Esophagus mucosa (tissue), 1 donor: ENCODE measurements around the gene CD82. TPM values are rescaled to one million over a fixed set of nuclear protein-coding genes. Genes with fewer than 3 reads are reported as not detected.

Experiments used
- ATAC-seq: fragments of 200-7000 bp; cut with Tn5 transposase; one replicate; pipeline ENCODE4 v1.9.1; 2020
- total RNA-seq: library from RNA; stranded (reverse); gene quantifications from one replicate; pipeline ENCODE4 v1.2.4, GENCODE V29; 2023
- donor health status: DM: yes; HTN: yes; CAD: no.

CD82 gene
- total RNA-seq, 1 donor from 2014 or later: 292 TPM

DNA sequence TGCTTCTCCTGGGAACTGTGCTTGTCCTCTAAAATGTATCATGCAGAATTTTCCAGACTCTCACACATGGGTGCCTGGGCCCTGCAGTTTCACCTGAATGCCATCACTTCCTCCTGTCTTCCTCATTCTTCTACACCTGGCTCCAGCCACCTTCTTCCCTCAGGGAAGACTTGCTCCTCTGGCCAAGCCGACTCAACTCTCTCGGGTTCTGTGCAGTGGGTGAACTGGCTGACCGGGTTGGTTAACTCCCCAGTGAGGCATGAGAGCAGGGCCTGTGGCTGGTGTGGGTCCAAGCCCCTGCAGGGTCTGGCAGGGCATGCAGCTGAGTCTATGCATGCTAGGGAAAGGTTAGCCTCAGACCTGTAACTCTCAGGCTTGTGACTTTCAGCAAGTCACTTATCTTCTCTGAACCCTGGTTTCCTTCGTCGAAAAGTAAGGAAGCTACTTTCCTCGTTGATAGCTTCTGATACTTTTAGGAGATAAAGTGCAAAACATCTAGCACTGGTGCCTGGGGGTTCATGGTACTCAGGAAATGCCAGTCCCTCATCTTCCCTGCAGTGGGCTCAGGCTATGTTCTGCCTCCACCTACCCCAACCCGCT is 11.9 kb downstream of the CD82 start:
- peak; percentile 81 for ATAC-seq

DNA sequence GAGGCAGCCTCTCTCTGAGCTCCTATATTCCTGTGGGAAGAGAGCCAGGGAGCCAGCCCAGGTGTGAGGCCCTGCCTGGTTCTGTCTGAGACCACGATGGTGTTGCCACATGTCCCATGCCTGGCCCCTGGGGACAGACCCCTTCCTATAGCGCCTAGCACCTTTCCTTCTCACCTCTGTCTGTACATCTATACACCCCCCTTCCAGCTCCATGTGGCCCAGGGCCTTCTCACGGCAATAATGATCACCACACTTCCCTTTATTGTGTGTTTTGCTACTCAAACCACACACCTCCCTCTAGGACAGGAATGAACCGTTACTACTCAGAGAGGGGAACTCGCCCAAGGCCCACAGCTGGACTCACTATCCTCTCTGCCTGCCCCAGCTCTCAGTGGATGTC is 12.8 kb downstream of the CD82 start:
- no peak for ATAC-seq

DNA sequence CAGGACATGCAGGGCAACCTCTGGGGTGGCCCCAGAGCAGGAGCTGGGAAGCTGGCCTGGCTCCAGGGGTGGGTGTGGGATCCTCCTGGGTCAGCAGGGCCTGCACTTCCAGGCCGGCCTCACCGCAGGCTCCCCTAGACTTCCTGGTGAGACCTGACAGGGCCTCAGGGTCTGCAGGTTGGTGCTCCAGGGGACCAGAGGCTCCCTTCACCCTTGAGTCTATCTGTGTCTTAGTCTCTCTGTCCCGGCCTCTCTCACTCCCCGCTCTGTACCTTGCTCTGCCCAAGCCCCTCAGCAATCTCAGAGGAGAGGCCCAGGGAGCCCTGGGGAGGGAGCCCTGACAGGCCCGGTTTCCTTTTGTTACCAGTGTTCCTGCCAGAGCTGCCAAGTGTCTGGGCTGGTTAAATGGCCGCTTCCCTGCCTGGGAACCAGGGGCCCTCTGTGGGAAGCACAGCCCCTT is 13.9 kb downstream of the CD82 start:
- no peak for ATAC-seq

DNA sequence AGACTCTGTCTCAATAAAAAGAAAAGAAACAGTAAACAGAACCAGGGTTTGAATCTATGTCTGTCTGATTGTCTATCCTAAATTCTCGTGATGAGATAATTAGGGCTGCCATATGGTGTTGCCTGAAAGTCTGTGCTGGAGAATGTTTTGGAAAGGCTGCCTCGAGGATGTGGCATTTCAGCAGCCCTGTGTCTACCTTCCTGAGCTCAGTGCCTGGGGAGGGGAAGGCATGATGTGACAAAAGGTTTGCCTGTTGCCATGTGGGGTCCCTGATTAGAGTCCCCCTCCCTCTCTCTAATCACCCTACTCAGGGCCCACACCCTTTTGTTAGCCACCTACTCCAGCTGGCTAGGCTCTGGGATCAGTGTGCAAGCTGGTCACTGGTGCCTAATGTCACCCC is 15.2 kb downstream of the CD82 start:
- no peak for ATAC-seq

DNA sequence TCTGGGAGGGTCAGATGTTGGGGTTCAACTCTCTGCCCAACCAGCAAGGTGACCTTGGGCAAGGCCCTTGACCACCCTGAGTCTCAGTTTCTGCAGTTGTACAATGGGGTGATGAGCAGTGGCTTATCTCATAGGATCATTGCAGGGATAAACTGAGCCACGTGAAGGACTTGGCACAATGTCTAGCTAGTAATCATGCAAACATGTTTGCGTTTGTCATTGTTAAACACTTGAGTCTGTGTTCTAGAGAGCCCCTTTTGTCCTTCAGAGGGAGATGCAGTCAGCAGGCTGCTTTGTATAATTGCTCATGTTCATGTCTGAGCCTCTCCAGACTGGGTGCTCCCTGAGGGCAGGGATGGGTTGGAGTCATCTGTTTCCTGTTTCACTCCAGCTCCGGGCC is 15.8 kb downstream of the CD82 start:
- peak; percentile 7 for ATAC-seq

DNA sequence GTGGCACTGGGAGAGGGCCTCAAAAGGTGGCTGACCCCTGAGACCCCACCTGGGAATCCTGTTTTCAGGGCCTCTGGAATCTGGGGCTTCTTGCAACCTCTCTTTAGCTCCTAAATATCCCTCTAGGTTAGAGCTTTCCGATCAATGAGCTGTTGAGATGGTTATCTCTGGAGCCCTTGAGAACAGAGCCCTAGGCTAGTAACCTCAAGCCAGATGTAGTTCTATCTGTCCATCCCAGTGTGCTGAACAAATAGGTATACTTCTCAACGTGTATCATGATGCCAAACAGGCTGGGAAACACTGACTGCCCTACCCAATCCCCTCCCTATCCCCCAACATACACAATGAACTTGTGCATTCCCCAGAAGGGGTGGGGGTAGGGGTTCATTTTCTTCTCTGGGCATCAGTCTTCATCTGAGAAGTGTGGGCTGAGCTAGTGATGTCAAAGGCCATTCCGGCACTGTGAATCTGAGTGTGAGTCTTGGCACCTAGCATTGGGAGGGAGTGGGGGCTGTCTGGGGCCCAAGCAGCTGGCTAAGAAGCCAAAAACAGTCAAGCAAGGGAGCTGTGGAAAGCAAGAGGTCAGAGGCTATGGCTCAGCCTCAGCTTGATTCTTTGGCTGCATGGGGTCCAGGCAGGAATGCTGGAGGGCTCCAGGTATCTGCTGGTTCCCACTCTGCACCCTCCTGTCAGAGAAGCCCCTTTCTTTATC is 17.3 kb downstream of the CD82 start:
- ATAC-seq: no peak

DNA sequence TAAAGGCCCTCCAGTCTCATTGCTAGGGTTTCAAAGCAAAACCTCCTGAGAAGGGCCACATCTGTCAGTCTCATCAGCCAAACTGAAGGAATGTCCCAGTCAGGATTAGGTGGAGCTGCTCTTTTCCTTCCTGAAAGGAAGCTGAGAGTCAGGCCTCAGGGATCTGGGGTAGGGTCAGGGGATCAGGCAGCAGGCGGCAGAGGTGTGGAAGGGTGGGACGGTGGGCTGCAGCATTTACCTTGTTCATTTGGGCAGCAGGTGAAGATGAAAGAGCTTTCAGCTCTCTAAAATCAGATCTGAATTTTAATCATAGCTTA is 17.8 kb downstream of the CD82 start:
- ATAC-seq: no peak

DNA sequence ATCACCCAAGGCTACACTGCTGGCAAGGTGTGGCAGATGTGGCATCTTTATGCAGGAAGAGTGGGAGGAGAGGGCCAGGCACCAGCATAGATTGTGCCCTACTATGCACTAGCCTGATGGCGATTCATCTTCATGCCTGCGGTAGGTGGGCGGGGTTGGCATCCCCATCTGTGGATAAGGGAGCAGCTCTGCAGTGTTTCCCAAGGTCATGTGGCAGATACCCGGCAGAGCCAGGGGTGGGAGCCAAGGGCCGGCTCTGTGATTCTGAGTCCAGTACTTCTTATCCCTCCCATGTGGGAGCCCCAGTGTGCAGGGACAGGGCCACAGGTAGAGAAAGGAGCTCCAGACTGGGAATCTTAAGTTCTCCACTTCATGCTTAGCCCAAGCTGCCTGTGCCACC is 20.0 kb downstream of the CD82 start:
- no peak for ATAC-seq

DNA sequence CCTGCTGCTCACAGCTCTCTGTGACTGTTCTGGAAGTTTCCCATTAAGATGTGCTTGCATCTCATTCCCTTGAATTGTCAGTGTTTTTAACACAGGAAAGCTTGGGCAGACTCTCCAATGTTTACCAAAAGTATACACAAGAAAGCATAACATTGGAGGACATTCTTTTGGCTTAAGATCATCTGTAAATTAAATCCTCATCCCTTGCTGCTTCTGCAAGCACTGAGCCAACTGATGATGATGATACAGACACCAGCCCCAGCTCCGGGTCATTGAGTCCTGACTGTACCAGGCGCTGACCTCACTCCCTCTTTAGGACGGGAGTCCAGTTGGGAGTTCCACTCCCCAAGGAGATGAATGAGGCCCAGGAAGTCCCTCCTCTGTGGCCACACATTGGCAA is 23.8 kb downstream of the CD82 start:
- ATAC-seq: no peak

DNA sequence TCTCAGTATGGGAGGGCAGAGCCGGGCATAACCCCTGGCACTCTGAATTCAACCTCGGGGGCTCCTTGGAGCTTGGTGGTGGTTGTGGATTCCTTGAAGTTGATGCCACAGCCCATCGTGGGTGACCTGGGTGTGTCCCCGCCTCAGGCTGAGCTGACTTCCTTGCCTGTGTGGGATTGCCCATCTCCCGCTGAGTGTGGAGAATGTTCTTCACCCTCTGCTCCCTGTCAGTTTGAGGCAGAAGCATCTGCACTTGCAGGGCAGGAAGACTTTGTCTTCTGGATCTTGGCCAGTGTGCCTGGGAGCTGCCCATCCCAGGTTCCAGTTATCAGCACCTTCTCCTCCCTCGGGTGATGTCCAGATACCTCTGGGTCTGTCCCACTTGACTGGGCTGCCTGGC is 25.3 kb downstream of the CD82 start:
- ATAC-seq: no peak

DNA sequence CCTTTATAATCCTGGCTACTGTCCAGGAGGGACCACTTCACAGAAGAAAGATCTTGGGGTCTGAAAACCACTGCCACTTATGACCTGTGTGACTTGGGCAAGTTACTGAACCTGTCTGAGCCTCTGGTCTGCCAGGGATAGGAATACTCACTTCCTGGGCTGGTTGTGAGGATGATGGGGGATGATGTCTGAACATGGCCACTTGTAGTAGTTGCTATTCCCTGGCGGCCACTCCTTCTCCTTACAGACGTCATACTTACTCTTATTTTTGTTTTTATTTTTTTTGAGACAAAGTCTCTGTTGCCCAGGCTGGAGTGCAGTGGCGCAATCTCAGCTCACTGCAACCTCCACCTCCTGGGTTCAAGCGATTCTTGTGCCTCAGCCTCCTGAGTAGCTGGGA is 26.1 kb downstream of the CD82 start:
- ATAC-seq: no peak

DNA sequence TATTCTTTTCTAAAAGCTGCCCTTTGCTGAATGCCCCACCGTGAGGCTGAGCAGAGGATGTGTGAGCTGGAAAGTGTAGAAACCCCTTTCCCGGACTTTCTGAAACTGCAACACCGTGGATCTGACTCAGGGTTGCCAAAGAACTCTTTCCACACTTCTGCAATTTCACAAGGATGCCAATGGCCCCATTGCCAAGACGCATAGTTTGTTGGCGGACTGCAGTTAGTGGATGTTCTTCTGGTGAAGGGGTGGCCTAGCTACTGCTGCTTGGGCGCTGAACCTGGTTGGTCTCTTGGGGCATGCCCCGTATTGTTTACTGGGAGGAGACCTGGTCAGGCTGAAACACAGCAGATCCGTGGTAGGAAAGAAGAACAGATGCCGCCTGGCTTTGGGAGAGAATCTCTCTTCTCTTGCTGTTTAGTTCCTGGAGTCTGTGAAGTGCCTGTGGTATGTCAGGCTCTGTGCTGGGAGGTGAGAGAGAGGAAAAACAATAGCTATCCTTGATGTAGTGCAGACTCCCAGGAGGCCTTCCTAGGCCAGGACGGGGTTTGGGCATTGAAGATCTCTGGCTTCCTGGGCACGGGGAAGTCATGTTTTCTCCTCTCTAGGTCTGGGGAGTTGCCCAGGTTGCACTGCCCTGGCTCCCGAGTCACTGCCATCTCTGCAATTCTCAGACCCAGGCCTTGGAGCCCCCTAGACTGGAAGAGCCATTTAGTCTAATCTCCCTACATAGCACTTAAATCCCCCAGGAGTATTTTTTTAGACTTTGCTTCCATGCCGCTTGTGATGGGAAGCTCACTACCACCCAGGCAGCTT is 26.9 kb downstream of the CD82 start:
- ATAC-seq: no peak

DNA sequence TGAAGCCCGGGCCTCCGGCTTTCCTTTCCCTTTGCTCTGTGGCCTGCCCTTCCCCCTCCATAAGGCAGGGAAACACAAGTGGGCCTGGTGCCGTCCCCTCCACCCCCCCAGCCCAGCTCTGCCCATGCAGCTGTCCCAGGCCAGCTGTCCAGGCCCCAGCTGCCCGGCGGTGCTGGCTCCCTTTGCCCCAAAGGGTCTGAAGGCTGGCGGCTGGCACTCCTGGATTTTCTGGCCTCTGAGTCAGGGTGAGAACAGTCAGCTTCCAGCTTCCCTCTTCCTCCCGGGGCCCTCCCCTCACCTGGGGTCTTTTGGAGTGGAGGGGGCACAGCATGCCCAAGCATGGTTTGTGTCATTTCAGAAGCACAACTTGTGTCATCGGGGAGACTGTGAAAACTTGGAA is 27.8 kb downstream of the CD82 start:
- no peak for ATAC-seq

DNA sequence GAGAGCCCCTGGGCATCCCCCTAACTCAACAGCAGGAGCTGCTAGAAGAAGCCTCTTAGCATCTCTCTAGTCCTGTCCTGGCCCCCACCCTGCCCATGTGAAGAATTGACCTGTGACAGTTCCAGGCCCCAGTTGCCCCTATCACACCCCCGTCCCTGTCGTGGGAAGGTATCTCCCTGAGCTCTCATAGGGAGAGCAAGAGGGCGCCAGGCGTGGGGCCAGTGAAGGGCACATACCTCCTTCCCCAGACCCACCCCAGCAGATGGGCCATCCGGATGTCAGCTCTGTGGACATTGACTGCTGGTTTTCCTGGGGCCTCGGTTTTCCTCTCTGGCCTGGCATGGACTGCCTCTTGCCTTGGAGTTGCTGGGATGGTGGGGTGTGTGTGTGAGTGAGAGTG is 29.5 kb downstream of the CD82 start:
- no peak for ATAC-seq

DNA sequence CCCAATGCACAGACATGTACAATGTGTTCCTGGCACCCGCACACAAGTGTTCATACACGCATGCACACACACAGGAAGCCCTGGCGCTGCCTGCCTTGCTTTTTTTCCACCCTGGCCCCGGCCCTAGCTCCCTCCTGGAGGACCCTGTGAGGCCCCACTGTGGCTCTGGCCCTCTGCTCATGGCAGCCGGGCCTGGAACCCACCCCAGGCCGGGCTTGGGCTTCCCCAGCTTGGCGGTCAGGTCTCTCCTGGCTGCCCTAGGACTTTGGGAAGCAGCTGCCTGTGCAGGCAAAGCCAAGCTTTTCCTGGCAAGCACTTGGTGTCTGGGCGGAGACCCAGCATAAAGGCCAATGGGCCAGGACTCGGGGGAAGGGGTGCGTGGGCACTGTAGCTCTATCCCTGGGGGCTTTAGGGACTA is 30.5 kb downstream of the CD82 start:
- peak; percentile 7 for ATAC-seq

DNA sequence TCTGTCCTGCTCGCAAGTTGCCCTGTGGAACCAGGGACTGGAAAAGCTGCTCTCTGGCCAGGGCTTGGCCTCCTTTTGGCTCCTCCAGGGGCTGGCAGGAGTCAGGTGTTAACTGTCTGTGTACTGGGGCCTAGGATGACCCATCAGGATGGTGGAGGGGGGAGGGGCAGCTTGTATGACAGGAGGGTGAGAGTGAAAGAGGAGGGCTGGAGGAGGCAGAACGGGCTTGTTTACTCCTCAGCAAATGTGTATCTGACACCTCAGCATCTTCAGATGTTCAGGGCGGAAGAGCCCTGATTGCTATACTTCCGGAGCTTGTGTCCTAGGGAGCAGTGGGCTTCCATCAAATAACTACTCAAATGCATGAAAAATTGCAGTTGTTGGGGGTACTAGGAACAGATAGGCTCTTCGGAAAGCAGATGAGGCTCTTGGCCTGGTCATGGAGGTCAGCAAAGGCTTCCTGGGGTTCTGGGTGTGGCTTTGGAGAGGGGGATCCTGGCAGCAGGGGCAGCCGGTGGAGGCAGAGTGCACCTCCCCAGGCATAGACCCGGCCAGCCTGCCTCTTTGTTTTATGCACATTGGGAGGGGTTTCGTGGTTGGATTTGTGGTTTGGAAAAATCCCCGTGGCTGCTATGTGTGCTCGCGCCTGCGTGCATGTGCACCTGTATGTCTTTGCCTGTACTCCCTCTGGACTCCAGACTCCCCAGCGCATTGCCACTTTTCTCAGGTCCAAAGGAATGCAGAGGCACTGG is 31.2 kb downstream of the CD82 start:
- no peak for ATAC-seq

DNA sequence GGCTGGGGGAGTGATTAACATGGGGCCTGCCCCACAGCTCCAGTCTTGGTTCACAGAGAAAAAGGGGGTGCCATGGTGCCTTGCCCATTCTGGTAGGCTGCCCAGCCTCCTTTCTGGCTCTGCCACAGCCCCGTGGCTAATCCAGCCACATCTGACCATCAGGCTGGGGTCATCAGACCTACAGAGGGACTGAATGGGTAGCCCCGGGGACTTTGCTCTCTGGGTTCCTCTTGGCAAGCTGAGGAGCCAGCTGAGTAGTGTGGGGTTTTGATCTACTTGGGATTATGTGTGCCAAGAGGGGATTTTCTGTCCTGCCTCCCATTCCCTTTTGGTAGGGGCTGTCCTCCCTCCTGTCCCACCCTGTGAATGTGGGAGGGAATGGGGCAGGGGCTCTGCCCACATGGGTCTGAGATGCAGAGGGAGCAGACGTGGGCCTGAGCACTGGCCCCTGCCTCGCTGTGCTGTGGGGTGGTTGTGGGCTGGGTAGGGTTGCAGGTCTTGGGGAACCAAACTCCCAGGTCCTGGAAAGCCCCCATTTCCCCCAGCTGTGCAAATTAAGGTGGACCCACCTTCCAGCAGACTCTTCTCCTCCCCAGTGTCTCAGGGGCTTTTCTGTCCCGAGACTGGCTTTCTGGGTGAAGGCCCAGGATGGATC is 32.0 kb downstream of the CD82 start:
- ATAC-seq: no peak

DNA sequence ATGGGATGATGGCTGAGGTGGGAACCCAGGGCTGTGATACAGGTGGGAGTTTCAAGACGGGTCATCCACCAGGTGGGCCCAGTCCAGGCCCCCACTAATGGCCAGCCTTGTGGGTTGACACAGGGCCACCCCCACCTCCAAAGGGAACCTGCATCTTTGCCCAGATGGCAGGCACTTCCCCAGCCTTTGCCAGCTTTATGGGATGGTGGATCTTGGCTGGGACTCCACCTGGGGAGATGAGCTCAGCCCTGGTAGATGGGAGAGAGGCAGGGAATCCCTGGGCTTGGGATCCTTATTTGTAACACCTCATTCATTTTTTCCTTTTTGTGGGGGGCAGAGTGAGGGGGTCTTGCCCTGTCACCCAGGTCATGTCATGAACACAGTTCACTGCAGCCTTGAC is 33.4 kb downstream of the CD82 start:
- ATAC-seq: no peak

DNA sequence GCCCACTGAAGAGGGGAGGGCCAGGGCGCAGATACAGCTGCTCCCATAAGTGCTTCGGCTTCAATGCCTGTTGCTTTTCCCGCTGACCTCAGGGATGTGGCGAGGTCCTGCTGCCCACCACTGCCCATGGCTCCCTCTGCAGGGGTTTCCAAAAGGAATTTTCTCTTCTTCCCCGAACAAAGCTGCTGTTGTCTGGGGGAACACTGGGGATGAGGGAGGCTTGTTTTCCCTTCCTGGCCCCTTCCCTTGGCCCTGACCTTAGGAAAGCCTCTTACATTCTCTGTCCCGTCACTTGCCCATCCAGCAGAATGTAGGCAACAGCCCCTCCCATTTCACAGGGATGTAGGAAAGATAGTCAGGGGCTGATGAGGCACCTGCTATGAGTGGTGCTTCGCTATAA is 34.8 kb downstream of the CD82 start:
- no peak for ATAC-seq

DNA sequence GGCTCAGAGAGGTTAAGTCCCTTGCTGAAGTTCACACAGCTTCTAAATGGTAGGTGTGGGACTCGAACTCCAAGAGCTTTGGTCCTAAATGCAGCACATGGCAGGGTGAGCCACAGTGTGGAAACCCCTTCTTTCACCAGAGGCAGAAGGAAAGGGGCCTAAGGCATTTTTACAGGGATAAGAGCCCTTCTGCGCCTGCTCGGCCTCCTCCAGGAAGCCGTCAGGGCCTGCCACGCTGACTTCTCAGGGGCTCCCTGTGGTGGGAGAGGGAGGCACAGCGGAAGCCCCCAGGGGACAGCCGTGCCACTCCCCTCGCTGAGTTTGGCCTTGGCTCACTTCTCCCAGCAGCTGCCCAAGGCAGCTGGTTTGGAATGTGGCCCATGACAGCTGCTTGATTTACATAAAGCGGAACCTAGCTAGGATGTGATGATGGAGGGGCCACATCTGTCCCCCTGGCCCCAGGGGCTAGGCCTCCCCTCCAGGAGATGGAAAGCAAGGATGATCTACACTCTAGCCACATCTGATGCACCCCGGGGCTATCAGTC is 35.4 kb downstream of the CD82 start:
- ATAC-seq: peak; percentile 7

DNA sequence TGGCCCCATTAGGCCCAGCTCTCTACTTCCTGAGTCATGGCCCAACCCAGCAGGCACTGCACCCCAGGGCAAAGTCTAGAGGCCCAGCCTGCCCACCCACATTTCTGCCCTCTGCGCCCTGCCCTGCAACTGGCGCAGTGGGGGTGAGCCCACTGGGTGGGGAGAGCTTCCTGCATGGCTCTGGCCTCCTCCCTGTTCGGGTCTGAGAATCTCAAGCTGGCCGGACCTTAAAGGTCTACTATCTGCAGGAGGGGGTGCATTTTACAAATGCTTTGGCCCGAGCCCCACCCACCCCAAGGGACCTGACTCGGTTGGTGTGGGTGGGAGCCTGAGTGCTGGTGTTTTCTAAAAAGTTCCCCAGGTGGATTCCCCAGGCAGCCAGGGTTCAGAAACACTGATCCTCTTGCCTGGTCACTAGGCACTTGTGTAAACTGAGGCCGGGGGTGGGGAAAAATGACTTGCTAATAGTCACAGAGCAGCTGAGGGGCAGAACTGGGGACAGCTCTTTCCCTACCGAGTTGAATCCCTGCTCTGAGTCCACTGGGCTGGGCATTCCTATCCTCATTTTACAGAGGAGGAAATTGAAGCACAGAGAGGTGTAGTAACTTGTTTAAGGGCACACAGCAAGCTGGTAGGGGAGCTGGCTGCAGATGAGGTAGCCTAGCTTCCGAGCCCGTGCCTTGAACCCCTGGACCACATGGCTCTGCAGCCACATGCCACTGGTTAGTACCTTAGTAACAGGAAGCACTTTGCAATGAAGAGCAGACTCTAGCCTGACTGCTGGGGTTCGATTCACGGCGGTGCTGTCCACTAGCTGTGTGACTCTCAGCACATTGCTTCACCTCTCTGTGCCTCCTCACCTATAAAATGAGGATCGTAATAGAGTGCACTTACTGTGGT is 36.3 kb downstream of the CD82 start:
- ATAC-seq: peak; percentile 58
